ENCODE data around the gene EPAS1. TPM values are rescaled to one million over a fixed set of nuclear protein-coding genes. Genes with fewer than 3 reads are reported as not detected.

Gene EPAS1
- total RNA-seq, 1 donor from 2014 or later: 4.4 TPM

- TF ChIP-seq, protein P1, sequence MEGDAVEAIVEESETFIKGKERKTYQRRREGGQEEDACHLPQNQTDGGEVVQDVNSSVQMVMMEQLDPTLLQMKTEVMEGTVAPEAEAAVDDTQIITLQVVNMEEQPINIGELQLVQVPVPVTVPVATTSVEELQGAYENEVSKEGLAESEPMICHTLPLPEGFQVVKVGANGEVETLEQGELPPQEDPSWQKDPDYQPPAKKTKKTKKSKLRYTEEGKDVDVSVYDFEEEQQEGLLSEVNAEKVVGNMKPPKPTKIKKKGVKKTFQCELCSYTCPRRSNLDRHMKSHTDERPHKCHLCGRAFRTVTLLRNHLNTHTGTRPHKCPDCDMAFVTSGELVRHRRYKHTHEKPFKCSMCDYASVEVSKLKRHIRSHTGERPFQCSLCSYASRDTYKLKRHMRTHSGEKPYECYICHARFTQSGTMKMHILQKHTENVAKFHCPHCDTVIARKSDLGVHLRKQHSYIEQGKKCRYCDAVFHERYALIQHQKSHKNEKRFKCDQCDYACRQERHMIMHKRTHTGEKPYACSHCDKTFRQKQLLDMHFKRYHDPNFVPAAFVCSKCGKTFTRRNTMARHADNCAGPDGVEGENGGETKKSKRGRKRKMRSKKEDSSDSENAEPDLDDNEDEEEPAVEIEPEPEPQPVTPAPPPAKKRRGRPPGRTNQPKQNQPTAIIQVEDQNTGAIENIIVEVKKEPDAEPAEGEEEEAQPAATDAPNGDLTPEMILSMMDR (IDR thresholded peaks at IDR 0.05; ENCODE audit: unreplicated experiment): no peak
- no peaks in the 10 kb centered on the region for H3K27me3 Mint-ChIP-seq (ENCODE audit: low read depth)
- DNase-seq (ENCODE audit: low spot score in 2 of 2, unreplicated experiment in 2 of 2): no peak
- peaks cover 54% of the 10 kb centered on the region for H3K9me3 Mint-ChIP-seq
- H3K4me3 Mint-ChIP-seq: no peak overlapping the region
- H3K36me3 Mint-ChIP-seq: peaks cover 13% of the 10 kb centered on the region
- no peak overlapping the region for H3K27ac Mint-ChIP-seq
- H3K4me1 Mint-ChIP-seq: no peaks in the 10 kb centered on the region
Measured at GRCh38 chr2:46416739-46417403, 119.7 kb downstream of the EPAS1 start.

DNA sequence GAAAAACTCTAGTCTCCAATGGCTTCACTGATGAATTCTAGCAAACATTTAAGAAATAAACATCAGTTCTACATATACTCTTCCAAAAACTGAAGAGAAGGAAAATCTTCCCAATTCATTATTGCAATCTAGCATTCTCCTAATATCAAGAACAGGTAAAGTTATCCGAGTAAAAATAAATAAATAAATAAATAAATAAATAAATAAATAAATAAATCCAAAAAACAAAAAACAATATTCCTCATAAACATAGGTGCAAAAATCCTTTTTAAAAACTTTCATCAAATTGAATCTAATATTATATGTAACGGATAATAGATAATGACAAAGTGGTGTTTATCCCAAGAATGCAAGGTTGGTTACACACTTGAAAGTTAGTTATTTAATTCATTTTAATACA is 123.7 kb downstream of the EPAS1 start:
- Mint-ChIP-seq H3K27ac (no peak overlapping the region), H3K27me3 (ENCODE audit: low read depth) (no peaks in the 10 kb centered on the region), H3K9me3 (peaks cover 52% of the 10 kb centered on the region), H3K4me1 (no peaks in the 10 kb centered on the region), H3K36me3 (peaks cover 13% of the 10 kb centered on the region), H3K4me3 (no peak overlapping the region)
- TF ChIP-seq, protein P1 (IDR thresholded peaks at IDR 0.05; ENCODE audit: unreplicated experiment): no peak
- DNase-seq (ENCODE audit: low spot score in 2 of 2, unreplicated experiment in 2 of 2): no peak

GRCh38 chr2:46421361-46421760 is 124.2 kb downstream of the EPAS1 start:
- Mint-ChIP-seq H3K27me3 (ENCODE audit: low read depth) (no peaks in the 10 kb centered on the region), H3K36me3 (peaks cover 12% of the 10 kb centered on the region), H3K4me1 (no peaks in the 10 kb centered on the region), H3K27ac (no peak overlapping the region), H3K4me3 (no peak overlapping the region), H3K9me3 (peaks cover 48% of the 10 kb centered on the region)
- TF ChIP-seq, protein P1 (IDR thresholded peaks at IDR 0.05; ENCODE audit: unreplicated experiment): no peak
- DNase-seq (ENCODE audit: low spot score in 2 of 2, unreplicated experiment in 2 of 2): no peak

DNA sequence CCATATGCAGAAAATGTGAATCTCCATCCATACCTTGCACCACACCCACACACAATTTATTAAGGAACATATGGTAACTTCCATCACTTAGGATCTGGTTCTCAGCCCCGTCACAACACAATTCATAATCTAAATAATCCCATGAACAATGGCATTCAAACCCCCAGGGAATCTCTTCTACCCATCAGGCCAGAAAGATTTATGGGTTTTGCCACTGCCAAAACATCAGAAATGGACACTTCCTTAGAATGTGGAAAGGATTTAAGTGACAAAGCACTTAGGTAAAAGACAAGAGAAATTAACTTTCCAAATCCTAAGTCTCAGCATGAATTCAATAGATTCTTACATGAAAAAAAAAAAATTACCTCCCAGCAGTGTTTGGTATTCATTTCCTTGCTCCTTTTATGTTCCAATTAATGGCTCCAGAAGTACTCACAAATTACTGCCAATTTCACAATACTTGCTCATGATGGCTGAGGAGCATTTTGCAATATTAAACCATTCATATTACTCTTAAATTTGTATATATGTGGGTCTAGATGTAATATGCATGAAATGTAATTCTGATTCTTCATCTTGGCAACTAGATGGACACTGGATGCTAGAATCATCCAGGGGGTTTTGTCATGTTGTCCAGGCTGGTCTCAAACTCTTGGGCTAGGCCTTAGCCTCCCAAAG is 125.6 kb downstream of the EPAS1 start:
- no peak for DNase-seq (ENCODE audit: low spot score in 2 of 2, unreplicated experiment in 2 of 2)
- H3K4me3 Mint-ChIP-seq: no peak overlapping the region
- H3K27me3 Mint-ChIP-seq (ENCODE audit: low read depth): no peaks in the 10 kb centered on the region
- peaks cover 33% of the 10 kb centered on the region for H3K9me3 Mint-ChIP-seq
- H3K4me1 Mint-ChIP-seq: no peaks in the 10 kb centered on the region
- no peak overlapping the region for H3K27ac Mint-ChIP-seq
- TF ChIP-seq, protein P1 (IDR thresholded peaks at IDR 0.05; ENCODE audit: unreplicated experiment): no peak
- peaks cover 4% of the 10 kb centered on the region for H3K36me3 Mint-ChIP-seq

DNA sequence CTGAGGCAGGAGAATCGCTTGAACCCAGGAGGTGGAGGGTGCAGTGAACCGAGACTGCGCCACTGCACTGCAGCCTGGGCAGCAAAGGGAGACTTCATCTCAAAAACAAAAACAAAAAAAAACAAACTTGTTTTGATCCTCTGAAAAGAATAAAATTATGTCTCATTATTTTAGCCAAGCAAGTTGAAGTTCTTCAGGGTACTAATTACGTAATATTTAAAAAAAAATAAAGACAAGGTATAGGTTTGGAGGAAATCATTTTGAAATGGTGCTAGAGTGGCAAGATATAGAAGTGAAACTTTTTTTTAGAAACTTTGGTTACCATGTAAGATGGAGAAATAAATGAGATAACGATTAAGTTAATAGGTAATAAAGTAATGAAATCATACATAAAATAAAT is 127.7 kb downstream of the EPAS1 start:
- H3K27ac Mint-ChIP-seq: no peak overlapping the region
- no peaks in the 10 kb centered on the region for H3K36me3 Mint-ChIP-seq
- no peaks in the 10 kb centered on the region for H3K4me1 Mint-ChIP-seq
- H3K9me3 Mint-ChIP-seq: peaks cover 18% of the 10 kb centered on the region
- TF ChIP-seq, protein P1 (IDR thresholded peaks at IDR 0.05; ENCODE audit: unreplicated experiment): no peak
- H3K4me3 Mint-ChIP-seq: no peak overlapping the region
- H3K27me3 Mint-ChIP-seq (ENCODE audit: low read depth): no peaks in the 10 kb centered on the region
- no peak for DNase-seq (ENCODE audit: low spot score in 2 of 2, unreplicated experiment in 2 of 2)

All from mesothelial cell of epicardium (in vitro differentiated cells).